ENCODE results near the gene HEXIM2.

Gene HEXIM2

DNA sequence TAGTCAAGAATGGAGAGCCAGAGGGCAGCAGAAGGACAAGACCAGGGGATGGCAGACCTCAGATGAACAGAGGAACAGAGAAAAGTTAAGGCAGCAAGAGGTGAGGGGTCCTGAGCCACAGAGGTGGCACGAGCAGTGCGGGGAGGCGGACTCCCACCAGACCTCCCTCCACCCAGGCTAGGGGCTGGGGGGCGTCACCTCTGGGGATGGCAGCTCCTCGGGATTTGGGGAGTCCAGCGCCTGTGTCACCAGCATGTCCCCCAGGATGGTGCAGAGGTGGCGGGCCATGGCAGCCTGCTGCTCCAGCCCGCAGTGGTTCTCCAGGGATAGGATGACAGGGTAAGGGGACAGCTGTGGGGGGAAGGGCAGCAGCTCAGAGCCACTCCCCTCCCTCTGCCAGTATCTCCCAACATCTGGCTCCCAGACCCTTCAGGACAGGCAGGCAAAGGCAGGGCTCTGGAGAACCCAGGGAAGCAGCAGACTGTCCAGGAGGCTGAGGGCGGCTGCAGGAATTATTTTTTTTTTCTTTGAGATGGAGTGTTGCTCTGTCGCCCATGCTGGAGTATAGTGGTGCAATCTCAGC, 45.1 kb upstream of the HEXIM2 start:
- H3K27ac ChIP-seq = no peak overlapping the region
- TF ChIP-seq, protein P1, sequence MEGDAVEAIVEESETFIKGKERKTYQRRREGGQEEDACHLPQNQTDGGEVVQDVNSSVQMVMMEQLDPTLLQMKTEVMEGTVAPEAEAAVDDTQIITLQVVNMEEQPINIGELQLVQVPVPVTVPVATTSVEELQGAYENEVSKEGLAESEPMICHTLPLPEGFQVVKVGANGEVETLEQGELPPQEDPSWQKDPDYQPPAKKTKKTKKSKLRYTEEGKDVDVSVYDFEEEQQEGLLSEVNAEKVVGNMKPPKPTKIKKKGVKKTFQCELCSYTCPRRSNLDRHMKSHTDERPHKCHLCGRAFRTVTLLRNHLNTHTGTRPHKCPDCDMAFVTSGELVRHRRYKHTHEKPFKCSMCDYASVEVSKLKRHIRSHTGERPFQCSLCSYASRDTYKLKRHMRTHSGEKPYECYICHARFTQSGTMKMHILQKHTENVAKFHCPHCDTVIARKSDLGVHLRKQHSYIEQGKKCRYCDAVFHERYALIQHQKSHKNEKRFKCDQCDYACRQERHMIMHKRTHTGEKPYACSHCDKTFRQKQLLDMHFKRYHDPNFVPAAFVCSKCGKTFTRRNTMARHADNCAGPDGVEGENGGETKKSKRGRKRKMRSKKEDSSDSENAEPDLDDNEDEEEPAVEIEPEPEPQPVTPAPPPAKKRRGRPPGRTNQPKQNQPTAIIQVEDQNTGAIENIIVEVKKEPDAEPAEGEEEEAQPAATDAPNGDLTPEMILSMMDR (IDR thresholded peaks at IDR 0.05) = no peak
- no peak for TF ChIP-seq ZFX (IDR thresholded peaks at IDR 0.05; ENCODE audit: borderline replicate concordance)

DNA sequence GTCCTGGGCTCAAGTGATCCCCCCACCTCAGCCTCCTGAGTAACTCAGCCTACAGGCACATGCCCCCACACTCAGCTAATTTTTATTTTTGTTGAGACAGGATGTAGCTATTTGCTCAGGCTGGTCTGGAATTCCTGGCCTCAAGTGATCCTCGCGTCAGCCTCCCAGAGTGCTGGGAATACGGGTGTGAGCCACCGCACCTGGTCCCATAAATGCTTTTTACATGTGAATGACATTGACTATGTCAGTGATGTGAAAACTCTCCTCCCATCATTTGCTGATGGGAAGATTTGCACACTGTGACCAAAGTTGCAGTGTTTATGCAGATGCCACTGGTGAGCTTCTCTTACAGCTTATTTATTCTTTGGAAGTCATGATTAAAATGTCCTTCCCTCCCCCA, 44.3 kb upstream of the HEXIM2 start:
- TF ChIP-seq, protein P1 (IDR thresholded peaks at IDR 0.05) = no peak
- H3K27ac ChIP-seq = no peak overlapping the region

DNA sequence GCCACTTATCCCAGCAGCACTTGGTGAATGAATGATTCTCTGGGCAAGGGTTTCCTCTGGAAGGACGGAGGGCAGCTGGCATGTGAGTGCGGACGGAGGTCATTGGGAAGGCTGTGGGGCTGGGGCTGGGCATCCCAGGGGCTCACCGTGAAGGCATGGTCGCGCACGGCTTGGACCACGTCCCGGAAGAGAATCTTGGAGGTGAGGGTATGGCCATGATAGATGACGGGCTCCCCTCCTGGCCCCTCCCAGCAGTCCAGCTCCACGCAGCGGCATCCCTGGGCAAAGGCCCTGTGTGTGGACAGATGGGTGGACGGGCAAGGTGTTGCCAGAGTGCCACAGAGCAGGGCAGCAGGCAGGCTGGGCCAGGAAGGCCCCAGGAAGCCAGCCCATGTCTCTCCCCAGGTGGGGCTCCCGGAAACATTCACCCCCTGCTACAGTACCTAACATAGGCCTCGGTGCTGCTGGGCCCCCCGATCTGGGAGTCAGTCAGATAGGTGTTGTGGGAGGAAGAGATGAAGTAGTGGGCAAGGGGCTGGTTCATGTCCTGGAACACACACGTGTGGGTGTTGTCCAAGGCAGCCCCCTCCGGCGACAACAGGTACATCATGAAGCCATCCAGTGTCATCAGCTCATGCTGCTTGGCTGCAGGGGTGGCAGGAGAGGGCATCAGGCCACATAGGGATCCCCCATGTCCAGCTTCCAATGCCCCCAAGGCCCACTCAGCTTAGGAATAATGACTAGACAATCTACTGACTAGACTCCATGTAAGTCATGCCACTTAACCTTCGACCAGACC, 43.6 kb upstream of the HEXIM2 start:
- H3K27ac ChIP-seq = no peak overlapping the region
- no peak for TF ChIP-seq ZFX (IDR thresholded peaks at IDR 0.05; ENCODE audit: borderline replicate concordance)
- TF ChIP-seq, protein P1 (IDR thresholded peaks at IDR 0.05) = no peak

DNA sequence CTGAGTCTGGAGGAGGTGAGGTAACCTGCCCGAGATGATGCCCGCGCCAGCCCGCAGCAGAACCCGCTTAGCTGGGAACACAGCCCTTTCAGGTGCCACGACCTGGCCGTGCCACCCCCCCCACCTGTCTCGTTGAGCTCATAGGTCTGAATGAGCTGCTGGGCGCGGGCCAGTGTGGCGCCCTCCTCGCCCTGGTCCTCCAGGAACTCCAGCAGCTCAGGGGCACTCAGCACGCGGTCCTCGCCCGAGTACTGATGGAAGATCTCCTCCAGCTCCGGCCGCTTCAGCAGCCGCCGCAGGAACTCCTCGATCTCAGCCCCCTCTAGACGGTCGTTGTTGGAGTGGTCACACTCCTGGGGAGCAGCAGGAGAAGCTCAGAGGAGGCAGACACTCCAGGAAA, 43.0 kb upstream of the HEXIM2 start:
- no peak overlapping the region for H3K27ac ChIP-seq

DNA sequence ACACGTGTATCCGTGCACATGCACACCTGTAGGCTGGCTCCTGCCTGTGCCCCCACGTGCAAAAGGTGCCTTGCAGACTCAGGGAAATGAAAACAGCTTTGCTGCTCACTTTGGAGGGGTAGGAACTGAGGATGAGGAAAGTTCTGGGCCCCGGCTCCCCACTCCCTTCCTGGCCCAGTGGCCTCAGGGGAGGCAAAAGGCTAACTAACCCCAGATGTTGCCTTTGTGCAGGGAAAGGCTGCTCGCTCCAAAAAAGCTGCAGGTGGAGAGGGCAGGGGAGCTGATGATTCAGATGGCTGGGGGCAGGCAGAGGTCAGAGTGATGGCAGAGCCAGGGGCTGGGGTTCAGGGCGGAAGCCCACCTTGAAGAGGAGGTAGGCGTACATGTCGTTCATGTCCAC, 41.7 kb upstream of the HEXIM2 start:
- no peak overlapping the region for H3K27ac ChIP-seq
- no peak for TF ChIP-seq ZFX (IDR thresholded peaks at IDR 0.05; ENCODE audit: borderline replicate concordance)
- TF ChIP-seq, protein P1 (IDR thresholded peaks at IDR 0.05) = no peak

More for the DNA sequence above, 43.0 kb upstream of the HEXIM2 start:
- TF ChIP-seq ZFX (IDR thresholded peaks at IDR 0.05; ENCODE audit: borderline replicate concordance) = no peak
- TF ChIP-seq, protein P1 (IDR thresholded peaks at IDR 0.05) = no peak

DNA sequence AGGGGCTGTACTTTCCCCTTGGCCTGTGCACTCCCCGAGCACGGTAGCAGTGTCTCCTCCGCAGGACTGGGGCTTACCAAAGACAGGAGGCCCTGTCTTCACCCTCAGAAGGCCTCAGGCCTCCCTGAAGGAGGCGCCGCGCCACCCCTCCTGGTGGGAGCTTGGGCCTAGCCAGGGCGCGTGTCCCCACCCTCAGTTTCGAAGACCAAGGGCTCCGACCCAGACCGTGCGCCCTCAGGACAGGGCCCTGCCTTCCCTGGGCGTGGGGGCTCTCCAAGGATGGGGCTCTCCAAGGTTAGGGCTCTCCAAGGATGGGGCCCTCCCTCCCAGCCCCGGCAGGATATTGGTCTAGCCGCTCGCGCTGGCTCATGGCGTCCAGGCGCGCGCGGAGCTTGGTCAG, 41.1 kb upstream of the HEXIM2 start:
- no peak overlapping the region for H3K27ac ChIP-seq
- no peak for TF ChIP-seq ZFX (IDR thresholded peaks at IDR 0.05; ENCODE audit: borderline replicate concordance)
- TF ChIP-seq, protein P1 (IDR thresholded peaks at IDR 0.05) = no peak

DNA sequence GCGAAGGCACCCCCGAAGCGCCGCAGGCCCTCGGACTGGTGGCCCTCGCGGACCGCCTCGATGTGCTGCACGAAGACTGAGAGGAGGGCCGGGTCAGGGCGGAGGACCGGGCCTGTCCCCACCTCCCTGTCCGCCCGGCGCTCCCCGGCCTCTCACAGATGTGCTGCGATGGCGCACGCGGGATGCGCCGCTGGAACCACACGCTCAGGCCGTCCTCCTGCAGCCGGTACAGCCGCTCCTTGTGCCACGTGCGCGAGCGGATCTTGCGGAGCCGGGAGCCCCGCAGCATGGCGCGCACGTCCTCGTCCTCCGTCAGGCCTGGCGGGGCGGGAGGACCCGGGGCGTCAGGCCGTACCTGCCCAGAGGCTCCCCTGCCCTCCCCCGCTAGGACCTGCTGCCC, 40.6 kb upstream of the HEXIM2 start:
- TF ChIP-seq, protein P1 (IDR thresholded peaks at IDR 0.05) = no peak
- no peak for TF ChIP-seq ZFX (IDR thresholded peaks at IDR 0.05; ENCODE audit: borderline replicate concordance)
- no peak overlapping the region for H3K27ac ChIP-seq

All from 22Rv1 (cell line).